Astrocyte of the spinal cord (primary cell): Measurements from ENCODE around the gene ZNF407.

Source experiments
- DNase-seq: peaks from one replicate; pipeline ENCODE4 v3.0.0; 2011; ENCODE audit warnings: low read depth, low spot score
- H3K4me3 ChIP-seq: 2 replicates; pipeline ENCODE4 v1.5.1; 2011; ENCODE audit warnings: low read depth, mild to moderate bottlenecking, low read length, moderate library complexity
- in situ Hi-C: cut with HindIII; loops from 2 replicates; pipeline ENCODE4 v1.10.0; 2017; ENCODE audit warnings: low sequenced_read_pairs
- TF ChIP-seq, protein P1 (sequence below): IDR thresholded peaks from 2 replicates; pipeline ENCODE4 v1.5.1; 2012; ENCODE audit warnings: low read depth, mild to moderate bottlenecking, low read length, inconsistent platforms

ZNF407 gene

DNA sequence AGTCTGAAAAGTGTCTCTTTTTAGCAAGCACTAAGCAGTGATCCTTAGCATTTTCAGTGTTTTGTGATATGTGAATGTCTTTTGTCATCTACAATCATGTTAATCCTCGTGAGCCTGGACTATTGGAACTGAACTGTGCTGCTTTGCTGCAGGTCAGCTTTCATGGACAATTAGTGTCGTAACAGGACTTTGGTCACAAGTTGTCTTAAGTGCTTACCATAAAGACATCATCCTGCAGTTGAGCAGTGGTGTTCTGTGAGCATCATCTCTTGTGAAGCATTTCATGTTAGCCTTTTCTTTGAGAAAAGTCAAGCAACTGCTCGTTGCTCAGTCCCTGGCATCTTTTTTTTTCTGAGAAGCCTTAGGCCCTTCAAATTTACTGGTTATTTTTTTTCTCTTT, 135.9 kb downstream of the ZNF407 start:
- TF ChIP-seq, protein P1, sequence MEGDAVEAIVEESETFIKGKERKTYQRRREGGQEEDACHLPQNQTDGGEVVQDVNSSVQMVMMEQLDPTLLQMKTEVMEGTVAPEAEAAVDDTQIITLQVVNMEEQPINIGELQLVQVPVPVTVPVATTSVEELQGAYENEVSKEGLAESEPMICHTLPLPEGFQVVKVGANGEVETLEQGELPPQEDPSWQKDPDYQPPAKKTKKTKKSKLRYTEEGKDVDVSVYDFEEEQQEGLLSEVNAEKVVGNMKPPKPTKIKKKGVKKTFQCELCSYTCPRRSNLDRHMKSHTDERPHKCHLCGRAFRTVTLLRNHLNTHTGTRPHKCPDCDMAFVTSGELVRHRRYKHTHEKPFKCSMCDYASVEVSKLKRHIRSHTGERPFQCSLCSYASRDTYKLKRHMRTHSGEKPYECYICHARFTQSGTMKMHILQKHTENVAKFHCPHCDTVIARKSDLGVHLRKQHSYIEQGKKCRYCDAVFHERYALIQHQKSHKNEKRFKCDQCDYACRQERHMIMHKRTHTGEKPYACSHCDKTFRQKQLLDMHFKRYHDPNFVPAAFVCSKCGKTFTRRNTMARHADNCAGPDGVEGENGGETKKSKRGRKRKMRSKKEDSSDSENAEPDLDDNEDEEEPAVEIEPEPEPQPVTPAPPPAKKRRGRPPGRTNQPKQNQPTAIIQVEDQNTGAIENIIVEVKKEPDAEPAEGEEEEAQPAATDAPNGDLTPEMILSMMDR: no peak
- H3K4me3 ChIP-seq: no peak overlapping the region
- in situ Hi-C loops: no loop called here
- no peak for DNase-seq

DNA sequence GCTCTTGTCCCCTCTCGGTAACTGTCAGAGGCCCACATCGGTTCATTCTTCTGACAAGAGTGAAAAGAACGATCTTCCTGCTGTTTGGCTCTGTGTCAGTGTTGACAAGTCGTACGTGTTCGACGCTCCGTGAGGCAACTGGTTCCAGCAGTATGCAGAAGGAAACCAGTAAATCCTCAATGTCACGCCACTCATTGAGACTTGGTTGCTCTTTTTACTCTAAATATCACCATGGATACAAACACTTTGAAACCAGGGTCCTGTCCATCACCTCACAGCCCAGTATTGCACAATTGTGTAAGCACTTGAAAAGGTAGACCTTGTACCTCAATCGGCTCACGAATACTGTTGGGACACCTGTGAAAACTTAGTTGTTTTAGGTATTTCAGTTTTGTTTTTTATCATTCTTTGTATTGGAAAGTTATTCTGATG, 136.4 kb downstream of the ZNF407 start:
- TF ChIP-seq, protein P1: no peak
- in situ Hi-C loops: no loop called here
- no peak overlapping the region for H3K4me3 ChIP-seq
- DNase-seq: no peak

DNA sequence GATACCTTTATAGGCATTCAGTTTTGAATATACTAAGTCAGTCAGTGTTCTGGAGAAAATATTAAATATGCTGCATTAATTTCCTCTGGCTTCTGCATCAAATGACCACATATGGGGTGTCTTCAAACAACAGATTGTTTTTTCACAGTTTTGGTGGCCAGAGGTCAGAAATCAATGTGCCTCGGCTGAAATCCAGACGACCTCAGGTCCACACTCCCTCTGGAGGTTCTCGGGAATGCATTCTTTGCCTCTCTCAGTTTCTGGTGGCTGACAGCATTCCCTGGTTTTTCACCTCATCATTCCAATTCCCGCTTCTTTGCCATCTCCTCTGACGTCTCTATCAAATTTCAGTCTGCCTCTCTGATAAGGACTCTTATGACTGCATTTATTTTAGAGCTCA, 142.3 kb downstream of the ZNF407 start:
- DNase-seq: no peak
- TF ChIP-seq, protein P1: no peak
- H3K4me3 ChIP-seq: no peak overlapping the region
- in situ Hi-C loops: no loop called here

DNA sequence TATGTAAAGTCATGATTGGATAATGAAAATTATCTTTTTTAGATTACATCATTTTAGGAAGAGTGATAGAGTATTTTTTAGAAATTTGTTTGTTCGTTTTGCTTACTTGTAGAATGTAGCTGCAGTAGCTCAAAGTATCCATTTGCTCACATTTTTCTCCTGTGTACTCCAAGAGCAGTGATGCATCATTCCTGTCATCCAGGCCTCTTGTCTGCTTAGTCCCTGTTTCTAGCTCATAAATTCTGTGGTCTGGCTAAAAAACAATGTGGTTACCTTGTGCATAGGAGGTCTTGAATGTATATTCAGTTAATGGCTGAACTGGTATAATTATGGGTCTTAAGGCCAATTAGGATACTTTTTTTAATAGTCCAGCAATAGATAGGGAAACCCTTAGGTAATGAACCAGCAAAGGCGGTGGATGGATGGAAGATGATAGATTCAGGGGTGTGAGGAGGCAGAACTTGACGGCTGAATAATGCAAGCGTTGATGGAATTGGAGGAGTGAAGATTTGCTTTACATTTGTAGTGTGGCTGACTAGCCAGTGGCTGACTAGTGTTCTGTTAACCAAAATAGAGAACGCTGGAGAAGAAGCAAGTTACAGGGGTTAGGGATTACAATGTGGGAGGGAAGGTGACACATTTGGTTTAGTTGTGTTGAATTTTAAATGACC, 145.0 kb downstream of the ZNF407 start:
- H3K4me3 ChIP-seq: no peak overlapping the region
- TF ChIP-seq, protein P1: no peak
- in situ Hi-C loops: no loop called here
- DNase-seq: peak; percentile 19

DNA sequence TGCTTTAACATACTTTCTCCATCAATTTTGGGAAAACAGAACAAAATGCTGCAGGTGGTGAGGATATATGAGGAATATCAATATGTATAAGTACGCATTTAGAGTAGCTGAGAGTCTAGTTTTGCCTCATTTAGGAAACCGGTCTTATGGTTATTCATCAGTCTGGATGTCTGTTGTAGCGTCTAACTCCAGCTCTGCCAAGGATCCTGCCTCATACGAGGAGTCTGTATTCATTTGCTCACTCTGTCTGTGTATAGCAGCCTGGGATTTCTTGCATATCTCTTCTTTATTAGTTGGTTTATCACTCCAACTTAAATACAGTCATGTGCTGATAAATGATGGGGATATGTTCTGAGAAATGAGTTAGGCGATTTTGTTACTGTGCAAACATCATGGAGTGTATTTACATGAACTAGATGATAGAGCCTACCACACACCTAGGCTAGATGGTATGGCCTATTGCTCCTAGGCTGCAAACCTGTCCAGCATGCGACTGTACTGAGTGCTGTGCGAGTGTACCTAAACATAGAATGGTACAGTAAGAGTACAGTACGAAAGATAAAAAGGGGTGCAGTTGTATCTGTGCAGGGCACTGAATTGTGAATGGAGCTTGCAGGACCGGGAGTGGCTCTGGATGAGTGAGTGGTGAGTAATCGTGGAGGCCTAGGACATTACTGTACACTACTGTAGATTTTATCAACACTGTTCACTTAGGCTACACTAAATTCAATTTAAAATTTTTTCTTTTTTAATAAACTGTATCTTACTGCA, 148.1 kb downstream of the ZNF407 start:
- TF ChIP-seq, protein P1: no peak
- in situ Hi-C loops: no loop called here
- DNase-seq: peak; percentile 63

DNA sequence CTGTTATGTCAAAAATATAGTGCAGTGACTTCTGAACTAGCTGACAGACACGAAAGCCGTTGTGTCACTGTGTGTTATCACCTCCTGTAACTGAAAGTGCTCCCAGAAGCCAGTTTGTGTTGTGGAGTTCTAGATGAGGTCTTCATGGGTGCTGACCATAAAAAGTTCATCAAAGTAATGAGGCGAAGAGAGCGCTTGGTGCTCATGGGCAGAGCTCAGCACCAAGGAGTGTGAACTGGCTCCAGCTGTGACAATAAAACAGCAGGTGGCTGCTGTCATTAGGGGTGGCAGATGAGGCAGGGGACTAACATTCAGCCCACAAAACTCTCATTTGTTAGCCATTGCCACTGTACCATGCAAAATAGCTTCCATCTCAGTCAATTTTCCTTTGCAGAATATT, 151.1 kb downstream of the ZNF407 start:
- in situ Hi-C loops: no loop called here
- DNase-seq: no peak
- TF ChIP-seq, protein P1: no peak
- no peak overlapping the region for H3K4me3 ChIP-seq

More for the DNA sequence above, 148.1 kb downstream of the ZNF407 start:
- no peak overlapping the region for H3K4me3 ChIP-seq
